ENCODE data around the gene ZHX3.

Gene ZHX3

GRCh38 chr20:41152108-41152757, 165.3 kb downstream of the ZHX3 start:
- no peak for DNase-seq (ENCODE audit: low spot score)

- DNase-seq (ENCODE audit: low spot score), result no peak
Measured at GRCh38 chr20:41151134-41151869, 166.2 kb downstream of the ZHX3 start.

- peak; percentile 36 for DNase-seq (ENCODE audit: low spot score)
Measured at GRCh38 chr20:41150664-41151063, 166.9 kb downstream of the ZHX3 start.

GRCh38 chr20:41148942-41149341, 168.6 kb downstream of the ZHX3 start:
- no peak for DNase-seq (ENCODE audit: low spot score)

GRCh38 chr20:41147767-41148191, 169.8 kb downstream of the ZHX3 start:
- DNase-seq (ENCODE audit: low spot score), result peak; percentile 34

- peak; percentile 70 for DNase-seq (ENCODE audit: low spot score)
Measured at GRCh38 chr20:41145821-41146620, 171.5 kb downstream of the ZHX3 start.

GRCh38 chr20:41145317-41145716, 172.2 kb downstream of the ZHX3 start:
- no peak for DNase-seq (ENCODE audit: low spot score)

- DNase-seq (ENCODE audit: low spot score), result no peak
Measured at GRCh38 chr20:41143354-41143753, 174.2 kb downstream of the ZHX3 start.

GRCh38 chr20:41142919-41143318, 174.6 kb downstream of the ZHX3 start:
- no peak for DNase-seq (ENCODE audit: low spot score)

GRCh38 chr20:41142245-41142644, 175.3 kb downstream of the ZHX3 start:
- no peak for DNase-seq (ENCODE audit: low spot score)

GRCh38 chr20:41141153-41141815, 176.2 kb downstream of the ZHX3 start:
- no peak for DNase-seq (ENCODE audit: low spot score)

GRCh38 chr20:41140226-41141133, 177.1 kb downstream of the ZHX3 start:
- DNase-seq (ENCODE audit: low spot score), result no peak

- DNase-seq (ENCODE audit: low spot score), result no peak
Measured at GRCh38 chr20:41139227-41140093, 178.1 kb downstream of the ZHX3 start.

GRCh38 chr20:41138475-41139226, 178.9 kb downstream of the ZHX3 start:
- no peak for DNase-seq (ENCODE audit: low spot score)

- peak; percentile 46 for DNase-seq (ENCODE audit: low spot score)
Measured at GRCh38 chr20:41137614-41138474, 179.7 kb downstream of the ZHX3 start.

- peak; percentile 84 for DNase-seq (ENCODE audit: low spot score)
Measured at GRCh38 chr20:41136680-41137613, 180.6 kb downstream of the ZHX3 start, which contains the start of gene PLCG1. Gene PLCG1 (plus strand): TSS chr20:41137543. CDS start chr20:41137642, 99 bp downstream.

All from pons (tissue), 1 donor.